ENCODE results near the gene ZCCHC24. TPM values are rescaled to one million over a fixed set of nuclear protein-coding genes. Genes with fewer than 3 reads are reported as not detected.

The ZCCHC24 gene
- total RNA-seq, 3 donors from 2014 or later, result 5.6 to 125 (median 22.8) TPM

DNA sequence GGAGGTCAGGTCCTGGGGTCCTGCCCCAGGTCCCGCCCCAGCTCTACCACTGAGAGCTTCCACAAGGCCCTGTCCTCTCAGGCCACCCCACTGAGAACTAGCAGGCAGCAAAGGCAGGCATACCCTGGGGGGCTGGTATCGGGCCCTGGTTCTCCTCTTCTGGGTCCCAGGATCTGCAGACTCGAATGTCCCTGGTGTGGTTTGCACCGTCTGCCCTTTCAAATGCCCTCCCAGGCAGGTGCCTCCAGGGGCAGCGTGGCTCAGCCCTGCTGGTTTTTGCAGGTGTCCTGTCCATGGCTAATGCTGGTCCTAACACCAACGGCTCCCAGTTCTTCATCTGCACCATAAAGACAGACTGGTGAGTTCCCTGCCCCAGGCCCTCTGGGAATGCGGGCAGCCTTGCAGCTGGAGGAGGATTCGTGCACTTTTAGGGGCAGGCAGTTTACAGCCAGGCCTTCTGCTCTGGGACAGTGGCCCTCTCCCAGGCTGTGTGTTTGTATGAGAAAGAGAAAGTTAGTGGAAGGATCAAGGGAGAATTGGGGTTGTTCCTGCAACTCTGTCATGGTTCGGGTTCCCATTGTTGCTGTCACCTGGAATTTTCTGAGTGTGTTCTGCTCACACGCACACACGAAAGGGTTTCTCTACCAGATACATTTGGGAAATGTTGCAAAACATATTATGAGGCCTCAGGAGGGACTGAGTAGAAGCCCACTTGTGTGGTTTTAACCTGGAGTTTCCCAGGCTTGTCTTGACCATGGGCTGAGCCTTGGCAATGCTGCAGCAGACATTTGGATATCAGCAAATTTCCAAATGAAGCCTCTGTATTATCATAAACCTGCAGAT, 93.2 kb downstream of the ZCCHC24 start:
- intact Hi-C loops (cut with DNase I, micrococcal nuclease), result no loop called here
- Histone ChIP-seq H3K36me3 (ENCODE audit: low read depth) (peaks cover 19% of the 10 kb centered on the region), H3K9me3 (no peaks in the 10 kb centered on the region), H3K4me1 (ENCODE audit: low read depth) (peaks cover 15% of the 10 kb centered on the region), H3K4me3 (no peak overlapping the region)
- TF ChIP-seq, protein P1, sequence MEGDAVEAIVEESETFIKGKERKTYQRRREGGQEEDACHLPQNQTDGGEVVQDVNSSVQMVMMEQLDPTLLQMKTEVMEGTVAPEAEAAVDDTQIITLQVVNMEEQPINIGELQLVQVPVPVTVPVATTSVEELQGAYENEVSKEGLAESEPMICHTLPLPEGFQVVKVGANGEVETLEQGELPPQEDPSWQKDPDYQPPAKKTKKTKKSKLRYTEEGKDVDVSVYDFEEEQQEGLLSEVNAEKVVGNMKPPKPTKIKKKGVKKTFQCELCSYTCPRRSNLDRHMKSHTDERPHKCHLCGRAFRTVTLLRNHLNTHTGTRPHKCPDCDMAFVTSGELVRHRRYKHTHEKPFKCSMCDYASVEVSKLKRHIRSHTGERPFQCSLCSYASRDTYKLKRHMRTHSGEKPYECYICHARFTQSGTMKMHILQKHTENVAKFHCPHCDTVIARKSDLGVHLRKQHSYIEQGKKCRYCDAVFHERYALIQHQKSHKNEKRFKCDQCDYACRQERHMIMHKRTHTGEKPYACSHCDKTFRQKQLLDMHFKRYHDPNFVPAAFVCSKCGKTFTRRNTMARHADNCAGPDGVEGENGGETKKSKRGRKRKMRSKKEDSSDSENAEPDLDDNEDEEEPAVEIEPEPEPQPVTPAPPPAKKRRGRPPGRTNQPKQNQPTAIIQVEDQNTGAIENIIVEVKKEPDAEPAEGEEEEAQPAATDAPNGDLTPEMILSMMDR (IDR thresholded peaks at IDR 0.05), result no peak
- DNase-seq (no peak), ATAC-seq (no peak)

DNA sequence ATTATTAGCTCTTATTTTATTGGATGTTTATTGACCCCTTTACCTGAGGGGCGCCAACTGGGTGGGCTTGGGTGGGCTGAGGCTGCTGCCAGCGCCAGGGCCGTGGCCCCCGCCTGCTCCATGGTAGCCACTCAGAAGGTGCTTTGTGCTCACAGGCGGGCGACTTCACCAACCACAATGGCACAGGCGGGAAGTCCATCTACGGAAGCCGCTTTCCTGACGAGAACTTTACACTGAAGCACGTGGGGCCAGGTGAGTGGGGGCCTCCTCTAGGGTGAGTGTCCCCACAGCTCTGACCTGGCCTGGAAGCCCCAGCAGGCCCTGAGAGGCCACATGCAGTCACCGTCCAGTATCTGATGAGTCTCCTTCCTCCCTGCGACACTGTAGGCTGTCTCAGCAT, 94.1 kb downstream of the ZCCHC24 start:
- no peak overlapping the region for H3K4me3 ChIP-seq
- peaks cover 19% of the 10 kb centered on the region for H3K36me3 ChIP-seq (ENCODE audit: low read depth)
- ATAC-seq (no peak), DNase-seq (no peak)
- H3K9me3 ChIP-seq, result no peaks in the 10 kb centered on the region
- intact Hi-C loops (cut with DNase I, micrococcal nuclease), result no loop called here
- H3K4me1 ChIP-seq (ENCODE audit: low read depth), result peaks cover 15% of the 10 kb centered on the region
- TF ChIP-seq, protein P1 (IDR thresholded peaks at IDR 0.05), result no peak

DNA sequence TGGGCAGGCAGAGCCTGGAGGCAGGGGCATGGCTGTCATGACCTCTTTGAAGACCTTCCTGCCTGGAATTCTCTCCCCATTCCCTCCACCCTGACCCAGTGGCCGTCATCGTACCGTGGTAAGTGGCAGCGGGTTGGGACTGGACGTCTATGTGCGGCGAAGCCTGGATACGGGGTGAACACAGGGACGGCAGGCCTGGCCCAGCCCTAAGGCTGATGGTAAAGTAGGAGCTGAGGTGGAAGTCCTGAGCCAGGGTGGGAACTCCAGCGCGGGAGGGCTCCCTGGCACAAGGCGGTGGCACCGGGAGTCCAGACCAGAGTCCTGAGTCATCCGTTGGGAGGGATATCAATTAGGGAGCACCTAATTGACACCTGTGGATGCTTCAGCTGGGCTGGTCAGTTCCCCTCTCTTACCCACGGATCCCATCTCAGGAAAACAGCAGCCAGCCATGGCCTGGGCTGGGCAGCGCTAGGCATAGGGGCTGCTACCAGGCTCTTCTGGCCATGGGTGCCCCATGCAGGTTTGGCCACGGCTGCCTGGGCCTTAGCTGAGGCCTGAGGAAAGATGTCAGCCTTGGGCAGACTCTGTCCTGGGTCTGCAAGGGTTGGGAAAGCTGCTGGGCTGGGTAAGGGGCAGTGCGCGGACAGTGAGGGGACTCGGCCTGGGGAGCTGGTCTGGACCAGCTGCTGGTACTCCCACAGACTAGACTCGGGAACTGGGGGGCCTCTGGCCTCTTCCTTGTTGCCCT, 94.8 kb downstream of the ZCCHC24 start:
- ATAC-seq (no peak), DNase-seq (no peak)
- H3K4me1 ChIP-seq (ENCODE audit: low read depth), result peaks cover 15% of the 10 kb centered on the region
- no peaks in the 10 kb centered on the region for H3K9me3 ChIP-seq
- H3K36me3 ChIP-seq (ENCODE audit: low read depth), result peaks cover 19% of the 10 kb centered on the region
- intact Hi-C loops (cut with DNase I, micrococcal nuclease), result no loop called here
- TF ChIP-seq, protein P1 (IDR thresholded peaks at IDR 0.05), result no peak
- H3K4me3 ChIP-seq, result no peak overlapping the region

DNA sequence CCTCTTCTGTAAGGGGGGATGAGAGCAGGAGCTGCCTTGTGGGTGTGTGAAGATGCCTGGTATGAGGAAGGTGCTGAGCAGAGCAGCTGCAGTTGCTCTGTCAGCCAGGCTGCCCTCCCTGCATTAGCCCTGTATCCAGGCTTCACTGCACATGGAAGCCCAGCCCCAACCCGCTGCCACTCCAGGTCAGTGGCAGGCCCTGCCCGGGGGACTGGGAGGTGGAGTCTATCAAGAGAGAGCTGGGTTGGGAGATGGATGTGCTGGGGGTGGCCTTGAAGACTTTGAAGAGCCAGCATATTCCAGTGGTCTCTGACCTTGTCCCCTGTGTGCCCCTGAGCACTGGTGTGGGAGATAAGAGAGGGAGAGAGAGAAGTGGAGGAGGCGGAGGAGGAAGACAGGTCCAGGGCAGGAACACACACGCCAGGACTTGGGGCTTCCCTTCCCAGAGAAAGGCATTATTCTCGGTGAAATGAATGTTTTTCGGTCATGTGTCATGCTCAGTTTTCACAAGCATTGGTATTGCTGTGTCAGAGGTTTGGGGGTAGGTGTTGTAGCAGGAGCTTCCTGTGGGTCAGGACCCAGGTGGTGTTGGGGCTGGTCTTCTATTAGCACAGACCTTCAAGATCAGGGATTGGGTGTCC, 95.5 kb downstream of the ZCCHC24 start:
- ATAC-seq (no peak), DNase-seq (no peak)
- Histone ChIP-seq H3K36me3 (ENCODE audit: low read depth) (peaks cover 19% of the 10 kb centered on the region), H3K9me3 (no peaks in the 10 kb centered on the region), H3K4me3 (no peak overlapping the region), H3K4me1 (ENCODE audit: low read depth) (peaks cover 15% of the 10 kb centered on the region)
- intact Hi-C loops (cut with DNase I, micrococcal nuclease), result no loop called here
- TF ChIP-seq, protein P1 (IDR thresholded peaks at IDR 0.05), result no peak

DNA sequence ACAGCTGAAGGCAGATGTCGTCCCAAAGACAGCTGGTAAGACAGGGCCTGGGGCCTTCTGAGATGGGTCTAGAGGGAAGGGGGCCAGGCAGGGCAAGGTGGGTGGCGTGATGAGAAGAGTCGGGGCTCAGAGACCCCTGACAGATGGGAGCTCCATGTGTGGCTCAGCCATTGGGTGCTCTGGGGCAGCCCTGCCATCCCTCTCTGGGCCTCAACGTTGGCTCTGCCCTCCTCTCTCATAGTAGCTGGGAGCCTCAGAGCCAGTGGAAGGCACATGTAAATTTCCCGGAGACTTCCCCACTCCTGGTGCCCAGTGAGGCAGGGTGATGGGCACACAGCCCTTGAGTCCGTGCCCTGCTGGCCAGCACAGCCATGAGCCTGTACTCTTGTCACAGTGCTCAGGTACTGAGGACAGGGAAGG, 96.3 kb downstream of the ZCCHC24 start:
- Histone ChIP-seq H3K36me3 (ENCODE audit: low read depth) (peaks cover 17% of the 10 kb centered on the region), H3K4me1 (ENCODE audit: low read depth) (peaks cover 15% of the 10 kb centered on the region), H3K9me3 (no peaks in the 10 kb centered on the region), H3K4me3 (no peak overlapping the region)
- ATAC-seq (no peak), DNase-seq (no peak)
- TF ChIP-seq, protein P1 (IDR thresholded peaks at IDR 0.05), result no peak
- intact Hi-C loops (cut with DNase I, micrococcal nuclease), result no loop called here
